ENCODE results near the gene RPS16. TPM values are rescaled to one million over a fixed set of nuclear protein-coding genes. Genes with fewer than 3 reads are reported as not detected.

RPS16 gene
- total and polyA plus RNA-seq, 9 of the 15 experiments (the other 6 are each of a cell fraction or from before 2014, with no cell fraction given): 82.6 to 3,671 (median 2,204) TPM

DNA sequence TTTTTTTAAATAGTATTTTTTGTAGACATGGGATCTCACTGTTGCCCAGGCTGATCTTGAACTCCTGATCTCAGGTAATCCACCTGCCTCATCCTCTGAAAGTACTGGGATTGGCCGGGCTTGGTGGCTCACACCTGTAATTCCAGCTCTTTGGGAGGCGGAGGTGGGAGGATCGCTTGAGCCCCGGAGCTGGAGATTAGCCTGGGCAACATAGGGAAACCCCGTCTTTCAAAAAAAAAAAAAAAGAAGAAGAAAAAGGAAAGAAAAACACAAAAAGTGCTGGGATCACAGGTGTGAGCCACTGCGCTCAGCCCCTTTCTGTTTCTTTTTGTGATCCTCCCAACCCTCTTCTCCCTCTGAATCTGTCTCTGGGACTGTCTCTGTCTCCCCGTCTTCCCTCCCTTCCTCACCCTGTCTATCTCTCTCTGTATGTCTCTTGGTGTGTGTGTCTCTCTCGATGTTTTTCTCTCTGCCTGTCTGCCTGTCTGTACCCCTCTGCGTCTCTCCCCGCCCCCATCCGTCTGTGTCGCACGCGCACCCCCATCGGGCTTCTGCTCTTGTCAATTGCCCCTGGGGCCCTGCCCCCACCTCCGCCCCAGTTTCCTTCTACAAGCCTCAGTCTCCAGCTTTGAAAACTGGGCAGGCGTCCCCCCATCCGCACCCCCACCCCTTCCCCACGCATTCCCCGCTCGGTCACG is 29.6 kb downstream of the RPS16 start (continued):
- TF ChIP-seq ZNF277 (CRISPR knock-in tag; IDR thresholded peaks at IDR 0.05; ENCODE audit: borderline replicate concordance) (no peak), DNMT1 (IDR thresholded peaks at IDR 0.05) (no peak), NR2F6 (CRISPR knock-in tag; IDR thresholded peaks at IDR 0.05) (no peak), LEF1 (IDR thresholded peaks at IDR 0.05) (peak; percentile 17; the same call in 1 of the 2 replicates), HDAC1 (IDR thresholded peaks at IDR 0.05) (peak in 1 of 2 experiments; percentile 69; a peak in 2 of 4 replicates), SMARCA5 (IDR thresholded peaks at IDR 0.05) (peak; percentile 40; the same call in 1 of the 2 replicates), KHSRP (IDR thresholded peaks at IDR 0.05) (no peak), NUFIP1 (IDR thresholded peaks at IDR 0.05; ENCODE audit: partially characterized antibody) (no peak), CXXC5 (CRISPR knock-in tag; IDR thresholded peaks at IDR 0.05) (peak; percentile 26; the same call in 1 of the 2 replicates), ZKSCAN1 (IDR thresholded peaks at IDR 0.05; ENCODE audit: low read depth, low read length) (no peak), NRF1 (conservative IDR thresholded peaks at IDR 0.05 in 1 of 2, IDR thresholded peaks at IDR 0.05 in 1 of 2) (peak; percentile 49 to 62; a peak in 2 of 4 replicates), ZNF398 (CRISPR knock-in tag; IDR thresholded peaks at IDR 0.05) (no peak), ZNF589 (CRISPR knock-in tag; IDR thresholded peaks at IDR 0.05; ENCODE audit: low read depth) (no peak), OTX1 (CRISPR knock-in tag; IDR thresholded peaks at IDR 0.05) (peak; percentile 57; the same call in 1 of the 2 replicates), RFX5 (IDR thresholded peaks at IDR 0.05; ENCODE audit: low read depth, low read length) (no peak), POLR2AphosphoS2 (IDR thresholded peaks at IDR 0.05; ENCODE audit: low read length) (no peak), JUND (IDR thresholded peaks at IDR 0.05; ENCODE audit: borderline replicate concordance, low read depth, low read length) (no peak), JUND (tag; IDR thresholded peaks at IDR 0.05; ENCODE audit: borderline replicate concordance, low read depth, low read length) (no peak), ZNF24 (IDR thresholded peaks at IDR 0.05) (no peak), CREB1 (IDR thresholded peaks at IDR 0.05) (no peak; the same call in 1 of the 2 replicates), CREB1 (CRISPR knock-in tag; IDR thresholded peaks at IDR 0.05) (no peak), MAFK (IDR thresholded peaks at IDR 0.05; ENCODE audit: low read length) (no peak)
- TF ChIP-seq, protein P1, sequence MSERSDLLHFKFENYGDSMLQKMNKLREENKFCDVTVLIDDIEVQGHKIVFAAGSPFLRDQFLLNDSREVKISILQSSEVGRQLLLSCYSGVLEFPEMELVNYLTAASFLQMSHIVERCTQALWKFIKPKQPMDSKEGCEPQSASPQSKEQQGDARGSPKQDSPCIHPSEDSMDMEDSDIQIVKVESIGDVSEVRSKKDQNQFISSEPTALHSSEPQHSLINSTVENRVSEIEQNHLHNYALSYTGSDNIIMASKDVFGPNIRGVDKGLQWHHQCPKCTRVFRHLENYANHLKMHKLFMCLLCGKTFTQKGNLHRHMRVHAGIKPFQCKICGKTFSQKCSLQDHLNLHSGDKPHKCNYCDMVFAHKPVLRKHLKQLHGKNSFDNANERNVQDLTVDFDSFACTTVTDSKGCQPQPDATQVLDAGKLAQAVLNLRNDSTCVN (CRISPR knock-in tag; IDR thresholded peaks at IDR 0.05): peak; percentile 65; the same call in 1 of the 2 replicates
- TF ChIP-seq, protein P2, sequence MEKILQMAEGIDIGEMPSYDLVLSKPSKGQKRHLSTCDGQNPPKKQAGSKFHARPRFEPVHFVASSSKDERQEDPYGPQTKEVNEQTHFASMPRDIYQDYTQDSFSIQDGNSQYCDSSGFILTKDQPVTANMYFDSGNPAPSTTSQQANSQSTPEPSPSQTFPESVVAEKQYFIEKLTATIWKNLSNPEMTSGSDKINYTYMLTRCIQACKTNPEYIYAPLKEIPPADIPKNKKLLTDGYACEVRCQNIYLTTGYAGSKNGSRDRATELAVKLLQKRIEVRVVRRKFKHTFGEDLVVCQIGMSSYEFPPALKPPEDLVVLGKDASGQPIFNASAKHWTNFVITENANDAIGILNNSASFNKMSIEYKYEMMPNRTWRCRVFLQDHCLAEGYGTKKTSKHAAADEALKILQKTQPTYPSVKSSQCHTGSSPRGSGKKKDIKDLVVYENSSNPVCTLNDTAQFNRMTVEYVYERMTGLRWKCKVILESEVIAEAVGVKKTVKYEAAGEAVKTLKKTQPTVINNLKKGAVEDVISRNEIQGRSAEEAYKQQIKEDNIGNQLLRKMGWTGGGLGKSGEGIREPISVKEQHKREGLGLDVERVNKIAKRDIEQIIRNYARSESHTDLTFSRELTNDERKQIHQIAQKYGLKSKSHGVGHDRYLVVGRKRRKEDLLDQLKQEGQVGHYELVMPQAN (IDR thresholded peaks at IDR 0.05; ENCODE audit: borderline replicate concordance): peak; percentile 61

All from K562 (cell line).